ENCODE data around the gene CCNYL1. TPM values are rescaled to one million over a fixed set of nuclear protein-coding genes. Genes with fewer than 3 reads are reported as not detected.

The CCNYL1 gene
- total RNA-seq, 4 donors from 2014 or later: 30.0 to 99.5 (median 31.7) TPM

DNA sequence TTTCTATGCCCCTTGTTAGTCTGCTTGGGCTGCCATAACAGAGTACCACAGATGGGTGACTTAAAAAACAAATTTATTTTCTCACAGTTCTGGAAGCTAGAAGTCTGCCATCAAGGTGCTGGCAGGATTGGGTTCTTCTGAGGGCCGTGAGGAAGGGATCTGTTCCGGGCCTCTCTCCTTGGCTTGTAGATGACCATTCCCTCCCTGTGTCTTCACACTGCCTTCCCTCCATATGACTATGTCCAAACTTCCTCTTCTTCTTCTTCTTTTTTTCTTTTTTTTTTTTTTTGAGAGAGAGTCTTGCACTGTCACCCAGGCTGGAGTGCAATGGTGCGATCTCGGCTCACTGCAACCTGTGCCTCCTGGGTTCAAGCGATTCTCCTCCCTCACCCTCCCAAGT is 13.1 kb upstream of the CCNYL1 start:
- H3K36me3 ChIP-seq: no peaks in the 10 kb centered on the region
- no peaks in the 10 kb centered on the region for H3K9me3 ChIP-seq
- in situ Hi-C loops (cut with MboI; ENCODE audit: low pct_ligation_motif_present in 1 of 4, low pct_unique_long_range_greater_than_20kb in 1 of 4, low sequenced_read_pairs in 3 of 4): no loop called here
- H3K4me3 ChIP-seq: no peak overlapping the region
- no peak for DNase-seq
- peaks cover 0 to 6% (median 0%) of the 10 kb centered on the region in 4 donors for H3K4me1 ChIP-seq
- WGBS, 2 donors (ENCODE audit: low coverage in 1 of 2): 92 to 100% methylated on average over 4 to 5 of the region's 5 CpGs
- no peak overlapping the region for H3K27ac ChIP-seq
- intact Hi-C loops (cut with DNase I; ENCODE audit: low total_unique reads): no loop called here
- no peaks in the 10 kb centered on the region for H3K27me3 ChIP-seq
- TF ChIP-seq POLR2AphosphoS5 (IDR thresholded peaks at IDR 0.05) (no peak), POLR2A (IDR thresholded peaks at IDR 0.05) (no peak), CTCF (IDR thresholded peaks at IDR 0.05) (no peak), EP300 (IDR thresholded peaks at IDR 0.05; ENCODE audit: low read depth) (no peak)

GRCh38 chr2:207704078-207704477 is 7.4 kb upstream of the CCNYL1 start:
- intact Hi-C loops (cut with DNase I; ENCODE audit: low total_unique reads): no loop called here
- no peak for DNase-seq
- no peak overlapping the region for H3K27ac ChIP-seq

GRCh38 chr2:207704671-207705070 is 6.8 kb upstream of the CCNYL1 start:
- H3K27me3 ChIP-seq: no peaks in the 10 kb centered on the region
- no peak overlapping the region for H3K4me3 ChIP-seq
- in situ Hi-C loops (cut with MboI; ENCODE audit: low pct_ligation_motif_present in 1 of 4, low pct_unique_long_range_greater_than_20kb in 1 of 4, low sequenced_read_pairs in 3 of 4) (loop anchor here in 1 of 4 donors (25.0 kb wide), 1 partner anchor 167 kb away; the partner anchor contains the start of gene CREB1), intact Hi-C loops (cut with DNase I; ENCODE audit: low total_unique reads) (no loop called here)
- peaks cover 0 to 9% (median 0%) of the 10 kb centered on the region in 4 donors for H3K4me1 ChIP-seq
- H3K27ac ChIP-seq: no peak overlapping the region
- TF ChIP-seq POLR2A (IDR thresholded peaks at IDR 0.05) (no peak), POLR2AphosphoS5 (IDR thresholded peaks at IDR 0.05) (no peak), CTCF (IDR thresholded peaks at IDR 0.05) (no peak), EP300 (IDR thresholded peaks at IDR 0.05; ENCODE audit: low read depth) (no peak)
- DNase-seq: no peak
- H3K9me3 ChIP-seq: no peaks in the 10 kb centered on the region
- H3K36me3 ChIP-seq: no peaks in the 10 kb centered on the region

More at GRCh38 chr2:207704078-207704477, 7.4 kb upstream of the CCNYL1 start:
- H3K4me3 ChIP-seq: no peak overlapping the region
- H3K36me3 ChIP-seq: no peaks in the 10 kb centered on the region
- in situ Hi-C loops (cut with MboI; ENCODE audit: low pct_ligation_motif_present in 1 of 4, low pct_unique_long_range_greater_than_20kb in 1 of 4, low sequenced_read_pairs in 3 of 4): loop anchor here in 1 of 4 donors (25.0 kb wide), 1 partner anchor 167 kb away; the partner anchor contains the start of gene CREB1
- peaks cover 0 to 9% (median 0%) of the 10 kb centered on the region in 4 donors for H3K4me1 ChIP-seq
- TF ChIP-seq CTCF (IDR thresholded peaks at IDR 0.05) (no peak), EP300 (IDR thresholded peaks at IDR 0.05; ENCODE audit: low read depth) (no peak), POLR2AphosphoS5 (IDR thresholded peaks at IDR 0.05) (no peak), POLR2A (IDR thresholded peaks at IDR 0.05) (no peak)
- WGBS, 2 donors (ENCODE audit: low coverage in 1 of 2): 71% methylated on average over 3 of the region's 3 CpGs; no CpG with 5 or more reads in 1 of the 2 donors
- H3K27me3 ChIP-seq: no peaks in the 10 kb centered on the region
- no peaks in the 10 kb centered on the region for H3K9me3 ChIP-seq

DNA sequence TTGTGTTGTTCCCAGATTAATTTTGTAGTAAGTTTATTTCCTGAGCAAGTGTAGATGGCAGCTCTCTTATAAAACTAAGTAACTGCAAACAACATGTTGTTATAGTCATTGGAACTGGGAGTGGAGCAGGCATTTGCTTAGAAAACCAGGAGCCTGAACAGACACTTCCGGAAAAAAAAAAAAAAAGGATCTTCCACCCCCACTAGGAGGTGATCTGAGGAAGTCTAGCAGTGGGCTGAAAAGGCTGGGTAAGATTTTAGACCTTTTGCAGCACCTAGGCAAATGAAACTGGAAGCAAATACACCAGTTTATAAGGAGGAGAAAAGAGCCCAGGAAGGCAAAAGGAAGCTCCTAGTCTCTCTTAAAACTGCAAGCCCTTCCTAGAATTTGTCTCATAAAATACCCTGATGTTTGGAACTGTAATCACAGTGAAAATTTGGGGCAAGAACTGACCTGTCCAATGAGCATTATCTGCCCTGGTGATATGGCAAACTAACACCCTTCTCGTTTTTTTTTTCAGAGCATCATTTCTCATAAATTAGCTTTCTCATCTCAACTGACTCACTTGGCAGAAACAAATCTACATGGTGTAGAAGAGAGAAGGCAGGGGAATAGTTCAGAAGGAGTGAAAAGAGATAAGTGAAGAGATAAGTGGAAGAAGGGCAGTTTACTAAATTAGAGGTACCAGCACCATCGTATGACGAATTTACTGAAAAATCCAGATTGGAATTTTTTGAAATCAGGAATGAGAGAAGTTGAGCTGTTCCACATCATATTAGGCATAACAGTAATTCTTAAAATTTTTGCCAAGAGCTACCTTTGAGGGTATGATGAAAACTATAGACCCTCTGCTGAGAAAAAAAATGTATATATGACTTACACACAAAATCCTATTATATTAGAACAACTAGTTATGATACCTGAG is 4.2 kb upstream of the CCNYL1 start:
- no peak for TF ChIP-seq EP300 (IDR thresholded peaks at IDR 0.05; ENCODE audit: low read depth)
- TF ChIP-seq POLR2A (IDR thresholded peaks at IDR 0.05): no peak
- TF ChIP-seq CTCF (IDR thresholded peaks at IDR 0.05): no peak
- no peak for TF ChIP-seq POLR2AphosphoS5 (IDR thresholded peaks at IDR 0.05)
- Histone ChIP-seq H3K4me1 (peaks cover 0 to 13% (median 4%) of the 10 kb centered on the region in 4 donors), H3K4me3 (no peak overlapping the region), H3K27ac (no peak overlapping the region), H3K27me3 (no peaks in the 10 kb centered on the region), H3K9me3 (no peaks in the 10 kb centered on the region), H3K36me3 (no peaks in the 10 kb centered on the region)
- no peak for DNase-seq
- in situ Hi-C loops (cut with MboI; ENCODE audit: low pct_ligation_motif_present in 1 of 4, low pct_unique_long_range_greater_than_20kb in 1 of 4, low sequenced_read_pairs in 3 of 4) (loop anchor here in 1 of 4 donors (25.0 kb wide), 1 partner anchor 170 kb away; the partner anchor contains the start of gene CREB1), intact Hi-C loops (cut with DNase I; ENCODE audit: low total_unique reads) (no loop called here)
- WGBS, 2 donors (ENCODE audit: low coverage in 1 of 2): 61% methylated on average over 3 to 4 of the region's 4 CpGs

Data from transverse colon (tissue), 4 donors.